Neural cell (in vitro differentiated cells): ENCODE measurements around the gene CAPN10. TPM values are rescaled to one million over a fixed set of nuclear protein-coding genes. Genes with fewer than 3 reads are reported as not detected.

Source experiments
- H2AFZ ChIP-seq: fragments of 200-600, 300-800 bp; sonication (generic), shearing (Covaris generic); 2 replicates; pipeline ENCODE4 v1.6.0; 2014; ENCODE audit warnings: low read depth, mild to moderate bottlenecking, antibody characterized with exemption, low read length, moderate library complexity
- H3F3A ChIP-seq: fragments of 200-600 bp; shearing (Covaris generic); 2 replicates; pipeline ENCODE4 v1.6.1; 2016; ENCODE audit warnings: mild to moderate bottlenecking, moderate library complexity, mixed read lengths, antibody characterized with exemption, low read length; ENCODE audit not compliant: insufficient read depth, poor library complexity, severe bottlenecking
- H3K27ac ChIP-seq: fragments of 200-600, 300-800 bp; sonication (generic), shearing (Covaris generic); 2 replicates; pipeline ENCODE4 v1.5.1; 2014; ENCODE audit warnings: mild to moderate bottlenecking, low read length, moderate library complexity
- H3K27me3 ChIP-seq: fragments of 300-800, 200-600 bp; sonication (generic), shearing (Covaris generic); 2 replicates; pipeline ENCODE4 v1.6.0; 2014; ENCODE audit warnings: mild to moderate bottlenecking, low read depth, low read length, moderate library complexity; ENCODE audit not compliant: insufficient read depth
- H3K36me3 ChIP-seq: fragments of 300-800, 200-600 bp; sonication (generic), shearing (Covaris generic); 2 replicates; pipeline ENCODE4 v1.5.1; 2014; ENCODE audit warnings: mild to moderate bottlenecking, antibody characterized with exemption, low read length, moderate library complexity; ENCODE audit not compliant: insufficient read depth
- H3K4me2 ChIP-seq: fragments of 300-800, 200-600 bp; sonication (generic), shearing (Covaris generic); 2 replicates; pipeline ENCODE4 v1.6.0; 2014; ENCODE audit warnings: mild to moderate bottlenecking, low read length
- H3K4me3 ChIP-seq: fragments of 300-800, 200-600 bp; sonication (generic), shearing (Covaris generic); 2 replicates; pipeline ENCODE4 v1.5.1; 2014; ENCODE audit warnings: mild to moderate bottlenecking, low read length, moderate library complexity
- H3K79me2 ChIP-seq: fragments of 200-600 bp; shearing (Covaris generic); replicated peaks from 2 replicates; pipeline ENCODE4 v1.6.0; 2014; ENCODE audit warnings: mild to moderate bottlenecking, low read length, moderate library complexity; ENCODE audit not compliant: insufficient read depth
- H3K9ac ChIP-seq: fragments of 300-800, 200-600 bp; sonication (generic), shearing (Covaris generic); 2 replicates; pipeline ENCODE4 v1.6.1; 2016; ENCODE audit warnings: mild to moderate bottlenecking, low read length, mixed read lengths
- H3K9me2 ChIP-seq: fragments of 200-600 bp; shearing (Covaris generic); 2 replicates; pipeline ENCODE4 v1.6.1; 2016; ENCODE audit warnings: mild to moderate bottlenecking, low read length, mixed read lengths; ENCODE audit not compliant: insufficient read depth
- H3K9me3 ChIP-seq: fragments of 200-600, 300-800 bp; sonication (generic), shearing (Covaris generic); 2 replicates; pipeline ENCODE4 v1.6.1; 2016; ENCODE audit warnings: mild to moderate bottlenecking, mixed run types, low read length, moderate library complexity, mixed read lengths
- H4K20me1 ChIP-seq: fragments of 200-600 bp; shearing (Covaris generic); 2 replicates; pipeline ENCODE4 v1.6.1; 2016; ENCODE audit warnings: mild to moderate bottlenecking, mixed run types; ENCODE audit not compliant: insufficient read depth
- CTCF ChIP-seq: fragments of 450-650 bp; IDR thresholded peaks from 2 replicates; pipeline ENCODE4 v1.5.1; 2014; ENCODE audit warnings: antibody characterized with exemption, mild to moderate bottlenecking, moderate library complexity; ENCODE audit not compliant: poor library complexity, severe bottlenecking
- EP300 ChIP-seq: fragments of 450-650 bp; conservative IDR thresholded peaks from 2 replicates; pipeline ENCODE4 v1.6.1; 2014; ENCODE audit warnings: antibody characterized with exemption, mild to moderate bottlenecking, moderate library complexity; ENCODE audit not compliant: poor library complexity, severe bottlenecking
- EZH2 ChIP-seq: fragments of 200-600, 300-800 bp; shearing (Covaris generic), sonication (generic); IDR thresholded peaks from 2 replicates; pipeline ENCODE4 v1.6.1; 2014; ENCODE audit warnings: antibody characterized with exemption, low read length, borderline replicate concordance, mild to moderate bottlenecking; ENCODE audit not compliant: insufficient read depth, poor library complexity, severe bottlenecking
- MXI1 ChIP-seq: fragments of 450-650 bp; conservative IDR thresholded peaks from 2 replicates; pipeline ENCODE4 v1.6.1; 2014; ENCODE audit warnings: antibody characterized with exemption, mild to moderate bottlenecking; ENCODE audit not compliant: poor library complexity, severe bottlenecking
- POLR2AphosphoS5 ChIP-seq: IDR thresholded peaks from 2 replicates; pipeline ENCODE4 v1.6.1; 2012
- RAD21 ChIP-seq: fragments of 450-650 bp; conservative IDR thresholded peaks from 2 replicates; pipeline ENCODE4 v1.6.1; 2014; ENCODE audit warnings: antibody characterized with exemption, mild to moderate bottlenecking, moderate library complexity
- REST ChIP-seq: IDR thresholded peaks from 2 replicates; pipeline ENCODE4 v1.6.1; 2012; ENCODE audit warnings: borderline replicate concordance
- SMC3 ChIP-seq: fragments of 450-650 bp; conservative IDR thresholded peaks from 2 replicates; pipeline ENCODE4 v1.6.1; 2014; ENCODE audit warnings: antibody characterized with exemption, mild to moderate bottlenecking, moderate library complexity; ENCODE audit not compliant: poor library complexity
- TAF1 ChIP-seq: IDR thresholded peaks from 2 replicates; pipeline ENCODE4 v1.6.1; 2012; ENCODE audit warnings: low read depth
- polyA plus RNA-seq: library from polyadenylated mRNA; depleted of rRNA; stranded (reverse); fragments of >200 nt; gene quantifications from 2 replicates; pipeline ENCODE4 v1.2.3, GENCODE V29; 2014

CAPN10 gene
- polyA plus RNA-seq, 1 donor from 2014 or later = 120 TPM

- Histone ChIP-seq H3K79me2 (no peaks in the 10 kb centered on the region), H3K9me3 (no peaks in the 10 kb centered on the region), H3K36me3 (no peaks in the 10 kb centered on the region), H3K4me2 (no peak overlapping the region), H3F3A (no peaks in the 10 kb centered on the region), H4K20me1 (no peaks in the 10 kb centered on the region), H3K9me2 (no peaks in the 10 kb centered on the region), H3K9ac (no peak overlapping the region), H3K27ac (no peak overlapping the region), H2AFZ (no peak overlapping the region), H3K4me3 (no peak overlapping the region), H3K27me3 (peaks cover 2% of the 10 kb centered on the region)
- TF ChIP-seq RAD21 (no peak), REST (no peak), CTCF (no peak), SMC3 (no peak), EP300 (no peak), MXI1 (no peak)
Measured at GRCh38 chr2:240639566-240639965, 53.0 kb downstream of the CAPN10 start.

GRCh38 chr2:240640939-240641338 lies 54.4 kb downstream of the CAPN10 start:
- Histone ChIP-seq H3K36me3 (no peaks in the 10 kb centered on the region), H3K9ac (no peak overlapping the region), H3K27me3 (peaks cover 2% of the 10 kb centered on the region), H3K9me3 (no peaks in the 10 kb centered on the region), H3K9me2 (no peaks in the 10 kb centered on the region), H3F3A (no peaks in the 10 kb centered on the region), H3K4me3 (no peak overlapping the region), H3K79me2 (no peaks in the 10 kb centered on the region), H2AFZ (no peak overlapping the region), H3K4me2 (no peak overlapping the region), H4K20me1 (no peaks in the 10 kb centered on the region), H3K27ac (no peak overlapping the region)
- no peak for TF ChIP-seq SMC3
- no peak for TF ChIP-seq MXI1
- TF ChIP-seq EZH2 = no peak
- no peak for TF ChIP-seq RAD21
- no peak for TF ChIP-seq REST
- no peak for TF ChIP-seq TAF1
- no peak for TF ChIP-seq CTCF
- TF ChIP-seq POLR2AphosphoS5 = no peak
- no peak for TF ChIP-seq EP300
